GM10266 (cell line): ENCODE data around the gene PHACTR1.

Experiments used
- DNase-seq: peaks from one replicate; pipeline ENCODE4 v3.0.0; 2012; ENCODE audit errors: extremely low spot score
- CTCF ChIP-seq: IDR thresholded peaks from 2 replicates; pipeline ENCODE4 v1.5.1; 2012; ENCODE audit warnings: mild to moderate bottlenecking, low read depth; ENCODE audit not compliant: control insufficient read depth, insufficient read depth; ENCODE audit errors: missing control alignments

The PHACTR1 gene

GRCh38 chr6:13198168-13198567, 481.6 kb downstream of the PHACTR1 start:
- no peak for DNase-seq
- no peak for TF ChIP-seq CTCF

- no peak for TF ChIP-seq CTCF
- DNase-seq, result no peak
Observed at GRCh38 chr6:13201336-13201735, 484.8 kb downstream of the PHACTR1 start.

GRCh38 chr6:13203145-13203544, 486.6 kb downstream of the PHACTR1 start:
- DNase-seq, result no peak
- TF ChIP-seq CTCF, result no peak

GRCh38 chr6:13205106-13205505, 488.5 kb downstream of the PHACTR1 start:
- DNase-seq, result no peak
- TF ChIP-seq CTCF, result no peak

GRCh38 chr6:13212096-13212495, 495.5 kb downstream of the PHACTR1 start:
- no peak for DNase-seq
- TF ChIP-seq CTCF, result no peak

- DNase-seq, result no peak
- TF ChIP-seq CTCF, result no peak
Observed at GRCh38 chr6:13212538-13212937, 496.0 kb downstream of the PHACTR1 start.

GRCh38 chr6:13215390-13215789, 498.8 kb downstream of the PHACTR1 start:
- no peak for TF ChIP-seq CTCF

More at GRCh38 chr6:13215390-13215789, 498.8 kb downstream of the PHACTR1 start:
- DNase-seq, result no peak
